Measurements from ENCODE around the gene PLEK2. TPM values are rescaled to one million over a fixed set of nuclear protein-coding genes. Genes with fewer than 3 reads are reported as not detected.

PLEK2 gene
- total and polyA plus RNA-seq, 2 of the 13 experiments (the other 11 are each of a cell fraction or from before 2014, with no cell fraction given), result 0.26 to 1.5 TPM

DNA sequence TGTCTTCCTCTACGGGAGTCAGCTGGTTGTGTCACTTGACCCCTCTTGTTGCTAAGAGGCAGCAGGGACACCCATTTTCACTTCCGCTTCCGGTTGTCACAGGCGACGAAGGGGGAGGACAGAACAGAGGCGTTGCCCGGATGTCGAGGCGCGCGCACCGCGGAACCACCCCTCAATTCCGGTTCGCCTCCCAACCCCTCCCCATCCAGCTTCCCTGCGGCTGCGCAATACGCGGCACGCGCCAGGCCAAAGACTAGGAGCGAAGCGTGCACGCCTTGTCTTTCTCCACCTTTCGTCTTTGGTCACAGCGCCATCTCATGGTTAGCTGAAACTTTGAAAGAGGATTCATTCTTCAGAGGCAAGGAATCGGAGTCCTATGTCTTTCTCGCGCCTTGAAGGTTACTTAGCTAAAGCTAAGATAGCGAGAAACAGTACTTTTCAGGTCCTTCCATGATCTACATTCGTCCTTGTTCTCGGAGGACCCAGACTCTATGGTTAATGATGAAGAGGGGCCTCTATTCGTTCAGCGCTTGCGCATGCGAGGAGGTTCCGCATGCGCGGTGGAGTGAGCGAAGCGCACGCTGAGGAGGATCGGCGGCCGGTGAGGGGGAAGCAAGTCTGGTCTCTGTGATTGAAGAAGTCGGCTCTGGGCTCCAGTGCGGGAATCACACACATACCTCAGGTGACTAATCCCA lies 52.0 kb downstream of the PLEK2 start, which contains the start of the genes ATP6V1D and EIF2S1 (continued):
- TF ChIP-seq ZSCAN21 (CRISPR knock-in tag; IDR thresholded peaks at IDR 0.05; ENCODE audit: borderline replicate concordance) (peak; percentile 19; the same call in 1 of the 2 replicates), NFIC (IDR thresholded peaks at IDR 0.05; ENCODE audit: low read length) (no peak), ZNF263 (CRISPR knock-in tag; IDR thresholded peaks at IDR 0.05) (0 out of 2 replicates have a peak, but pooled peaks have one; percentile 0), POLR2A (IDR thresholded peaks at IDR 0.05; ENCODE audit: insufficient read depth in 1 of 2, low read depth in 2 of 2, low read length in 2 of 2) (peak; percentile 88 to 89), ZNF740 (CRISPR knock-in tag; IDR thresholded peaks at IDR 0.05) (no peak), KDM4B (CRISPR knock-in tag; IDR thresholded peaks at IDR 0.05) (0 out of 2 replicates have a peak, but pooled peaks have one; percentile 43), SALL2 (CRISPR knock-in tag; IDR thresholded peaks at IDR 0.05) (peak; percentile 76), NPAS2 (CRISPR knock-in tag; IDR thresholded peaks at IDR 0.05; ENCODE audit: borderline replicate concordance) (no peak), ISL2 (CRISPR knock-in tag; IDR thresholded peaks at IDR 0.05) (peak; percentile 70), KAT2B (IDR thresholded peaks at IDR 0.05; ENCODE audit: borderline replicate concordance, low read depth, low read length) (no peak), SRSF9 (IDR thresholded peaks at IDR 0.05; ENCODE audit: borderline replicate concordance, insufficient read depth, low read depth, low read length, poor library complexity, severe bottlenecking) (no peak), ZNF143 (CRISPR knock-in tag; IDR thresholded peaks at IDR 0.05) (peak; percentile 56; the same call in 1 of the 2 replicates), ZFP37 (CRISPR knock-in tag; IDR thresholded peaks at IDR 0.05; ENCODE audit: borderline replicate concordance) (no peak), SAFB2 (CRISPR knock-in tag; IDR thresholded peaks at IDR 0.05; ENCODE audit: borderline replicate concordance, low read depth) (0 out of 2 replicates have a peak, but pooled peaks have one; percentile 50), IKZF4 (CRISPR knock-in tag; IDR thresholded peaks at IDR 0.05; ENCODE audit: borderline replicate concordance, low read depth, not compliant biosample characterization) (no peak), ZBTB42 (CRISPR knock-in tag; IDR thresholded peaks at IDR 0.05) (no peak)
- TF ChIP-seq, protein P1, sequence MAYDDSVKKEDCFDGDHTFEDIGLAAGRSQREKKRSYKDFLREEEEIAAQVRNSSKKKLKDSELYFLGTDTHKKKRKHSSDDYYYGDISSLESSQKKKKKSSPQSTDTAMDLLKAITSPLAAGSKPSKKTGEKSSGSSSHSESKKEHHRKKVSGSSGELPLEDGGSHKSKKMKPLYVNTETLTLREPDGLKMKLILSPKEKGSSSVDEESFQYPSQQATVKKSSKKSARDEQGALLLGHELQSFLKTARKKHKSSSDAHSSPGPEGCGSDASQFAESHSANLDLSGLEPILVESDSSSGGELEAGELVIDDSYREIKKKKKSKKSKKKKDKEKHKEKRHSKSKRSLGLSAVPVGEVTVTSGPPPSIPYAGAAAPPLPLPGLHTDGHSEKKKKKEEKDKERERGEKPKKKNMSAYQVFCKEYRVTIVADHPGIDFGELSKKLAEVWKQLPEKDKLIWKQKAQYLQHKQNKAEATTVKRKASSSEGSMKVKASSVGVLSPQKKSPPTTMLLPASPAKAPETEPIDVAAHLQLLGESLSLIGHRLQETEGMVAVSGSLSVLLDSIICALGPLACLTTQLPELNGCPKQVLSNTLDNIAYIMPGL (CRISPR knock-in tag; IDR thresholded peaks at IDR 0.05; ENCODE audit: borderline replicate concordance in 1 of 2, low read depth in 1 of 2), result peak; percentile 86 to 91
- TF ChIP-seq, protein P2, sequence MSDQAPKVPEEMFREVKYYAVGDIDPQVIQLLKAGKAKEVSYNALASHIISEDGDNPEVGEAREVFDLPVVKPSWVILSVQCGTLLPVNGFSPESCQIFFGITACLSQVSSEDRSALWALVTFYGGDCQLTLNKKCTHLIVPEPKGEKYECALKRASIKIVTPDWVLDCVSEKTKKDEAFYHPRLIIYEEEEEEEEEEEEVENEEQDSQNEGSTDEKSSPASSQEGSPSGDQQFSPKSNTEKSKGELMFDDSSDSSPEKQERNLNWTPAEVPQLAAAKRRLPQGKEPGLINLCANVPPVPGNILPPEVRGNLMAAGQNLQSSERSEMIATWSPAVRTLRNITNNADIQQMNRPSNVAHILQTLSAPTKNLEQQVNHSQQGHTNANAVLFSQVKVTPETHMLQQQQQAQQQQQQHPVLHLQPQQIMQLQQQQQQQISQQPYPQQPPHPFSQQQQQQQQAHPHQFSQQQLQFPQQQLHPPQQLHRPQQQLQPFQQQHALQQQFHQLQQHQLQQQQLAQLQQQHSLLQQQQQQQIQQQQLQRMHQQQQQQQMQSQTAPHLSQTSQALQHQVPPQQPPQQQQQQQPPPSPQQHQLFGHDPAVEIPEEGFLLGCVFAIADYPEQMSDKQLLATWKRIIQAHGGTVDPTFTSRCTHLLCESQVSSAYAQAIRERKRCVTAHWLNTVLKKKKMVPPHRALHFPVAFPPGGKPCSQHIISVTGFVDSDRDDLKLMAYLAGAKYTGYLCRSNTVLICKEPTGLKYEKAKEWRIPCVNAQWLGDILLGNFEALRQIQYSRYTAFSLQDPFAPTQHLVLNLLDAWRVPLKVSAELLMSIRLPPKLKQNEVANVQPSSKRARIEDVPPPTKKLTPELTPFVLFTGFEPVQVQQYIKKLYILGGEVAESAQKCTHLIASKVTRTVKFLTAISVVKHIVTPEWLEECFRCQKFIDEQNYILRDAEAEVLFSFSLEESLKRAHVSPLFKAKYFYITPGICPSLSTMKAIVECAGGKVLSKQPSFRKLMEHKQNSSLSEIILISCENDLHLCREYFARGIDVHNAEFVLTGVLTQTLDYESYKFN (CRISPR knock-in tag; conservative IDR thresholded peaks at IDR 0.05), result no peak; the same call in 1 of the 2 replicates
- TF ChIP-seq, protein P3, sequence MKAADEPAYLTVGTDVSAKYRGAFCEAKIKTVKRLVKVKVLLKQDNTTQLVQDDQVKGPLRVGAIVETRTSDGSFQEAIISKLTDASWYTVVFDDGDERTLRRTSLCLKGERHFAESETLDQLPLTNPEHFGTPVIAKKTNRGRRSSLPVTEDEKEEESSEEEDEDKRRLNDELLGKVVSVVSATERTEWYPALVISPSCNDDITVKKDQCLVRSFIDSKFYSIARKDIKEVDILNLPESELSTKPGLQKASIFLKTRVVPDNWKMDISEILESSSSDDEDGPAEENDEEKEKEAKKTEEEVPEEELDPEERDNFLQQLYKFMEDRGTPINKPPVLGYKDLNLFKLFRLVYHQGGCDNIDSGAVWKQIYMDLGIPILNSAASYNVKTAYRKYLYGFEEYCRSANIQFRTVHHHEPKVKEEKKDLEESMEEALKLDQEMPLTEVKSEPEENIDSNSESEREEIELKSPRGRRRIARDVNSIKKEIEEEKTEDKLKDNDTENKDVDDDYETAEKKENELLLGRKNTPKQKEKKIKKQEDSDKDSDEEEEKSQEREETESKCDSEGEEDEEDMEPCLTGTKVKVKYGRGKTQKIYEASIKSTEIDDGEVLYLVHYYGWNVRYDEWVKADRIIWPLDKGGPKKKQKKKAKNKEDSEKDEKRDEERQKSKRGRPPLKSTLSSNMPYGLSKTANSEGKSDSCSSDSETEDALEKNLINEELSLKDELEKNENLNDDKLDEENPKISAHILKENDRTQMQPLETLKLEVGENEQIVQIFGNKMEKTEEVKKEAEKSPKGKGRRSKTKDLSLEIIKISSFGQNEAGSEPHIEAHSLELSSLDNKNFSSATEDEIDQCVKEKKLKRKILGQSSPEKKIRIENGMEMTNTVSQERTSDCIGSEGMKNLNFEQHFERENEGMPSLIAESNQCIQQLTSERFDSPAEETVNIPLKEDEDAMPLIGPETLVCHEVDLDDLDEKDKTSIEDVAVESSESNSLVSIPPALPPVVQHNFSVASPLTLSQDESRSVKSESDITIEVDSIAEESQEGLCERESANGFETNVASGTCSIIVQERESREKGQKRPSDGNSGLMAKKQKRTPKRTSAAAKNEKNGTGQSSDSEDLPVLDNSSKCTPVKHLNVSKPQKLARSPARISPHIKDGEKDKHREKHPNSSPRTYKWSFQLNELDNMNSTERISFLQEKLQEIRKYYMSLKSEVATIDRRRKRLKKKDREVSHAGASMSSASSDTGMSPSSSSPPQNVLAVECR (CRISPR knock-in tag; IDR thresholded peaks at IDR 0.05; ENCODE audit: borderline replicate concordance), result peak; percentile 98
